ENCODE measurements around the gene PDGFA. TPM values are rescaled to one million over a fixed set of nuclear protein-coding genes. Genes with fewer than 3 reads are reported as not detected.

Gene PDGFA
- total and polyA plus RNA-seq, 2 donors from 2014 or later, result 14.1 to 53.0 TPM

- Histone ChIP-seq H3K36me3 (ENCODE audit: control insufficient read depth in 2 of 3, insufficient read depth in 3 of 3, low read length in 3 of 3) (no peaks in the 10 kb centered on the region), H3K27ac (ENCODE audit: low read depth in 2 of 2, low read length in 2 of 2) (peak overlapping the region in 1 of 2 donors; percentile 32), H3K9ac (ENCODE audit: low read length in 3 of 3) (no peak overlapping the region), H3K27me3 (ENCODE audit: control insufficient read depth, insufficient read depth, low read length) (no peaks in the 10 kb centered on the region), H3K4me1 (ENCODE audit: control insufficient read depth in 2 of 3, insufficient read depth in 2 of 3, low read depth in 1 of 3, low read length in 3 of 3) (peaks cover 0 to 8% (median 0%) of the 10 kb centered on the region in 3 donors), H3K9me3 (ENCODE audit: control insufficient read depth in 2 of 3, insufficient read depth in 1 of 3, low read length in 3 of 3) (peaks cover 0 to 6% (median 0%) of the 10 kb centered on the region in 3 donors), H3K4me3 (ENCODE audit: low read length in 3 of 3) (no peak overlapping the region)
- TF ChIP-seq CTCF (IDR thresholded peaks at IDR 0.05; ENCODE audit: borderline replicate concordance, extremely low read depth, insufficient read depth), result no peak
- DNase-seq, result peak in 1 of 5 donors; percentile 6
- no peak for FAIRE-seq
- intact Hi-C loops (cut with DNase I), result no loop called here
Observed at GRCh38 chr7:472640-472957, 47.0 kb downstream of the PDGFA start.

- H3K36me3 ChIP-seq (ENCODE audit: control insufficient read depth in 2 of 3, insufficient read depth in 3 of 3, low read length in 3 of 3), result no peaks in the 10 kb centered on the region
- H3K27me3 ChIP-seq (ENCODE audit: control insufficient read depth, insufficient read depth, low read length), result no peaks in the 10 kb centered on the region
- peak; percentile 86 to 97 (median 90) for DNase-seq
- H3K9me3 ChIP-seq (ENCODE audit: control insufficient read depth in 2 of 3, insufficient read depth in 1 of 3, low read length in 3 of 3), result peaks cover 0 to 6% (median 0%) of the 10 kb centered on the region in 3 donors
- intact Hi-C loops (cut with DNase I), result no loop called here
- H3K4me3 ChIP-seq (ENCODE audit: low read length in 3 of 3), result no peak overlapping the region
- no peak for TF ChIP-seq CTCF (IDR thresholded peaks at IDR 0.05; ENCODE audit: borderline replicate concordance, extremely low read depth, insufficient read depth)
- no peak for FAIRE-seq
- peak overlapping the region; percentile 64 to 83 for H3K27ac ChIP-seq (ENCODE audit: low read depth in 2 of 2, low read length in 2 of 2)
- H3K4me1 ChIP-seq (ENCODE audit: control insufficient read depth in 2 of 3, insufficient read depth in 2 of 3, low read depth in 1 of 3, low read length in 3 of 3), result peaks cover 0 to 8% (median 0%) of the 10 kb centered on the region in 3 donors
- no peak overlapping the region for H3K9ac ChIP-seq (ENCODE audit: low read length in 3 of 3)
Observed at GRCh38 chr7:471866-472639, 47.6 kb downstream of the PDGFA start.

GRCh38 chr7:471191-471865 lies 48.3 kb downstream of the PDGFA start:
- no peak overlapping the region for H3K4me3 ChIP-seq (ENCODE audit: low read length in 3 of 3)
- H3K27ac ChIP-seq (ENCODE audit: low read depth in 2 of 2, low read length in 2 of 2), result peak overlapping the region; percentile 64 to 83
- H3K4me1 ChIP-seq (ENCODE audit: control insufficient read depth in 2 of 3, insufficient read depth in 2 of 3, low read depth in 1 of 3, low read length in 3 of 3), result peaks cover 0 to 8% (median 0%) of the 10 kb centered on the region in 3 donors
- H3K27me3 ChIP-seq (ENCODE audit: control insufficient read depth, insufficient read depth, low read length), result no peaks in the 10 kb centered on the region
- FAIRE-seq, result no peak
- DNase-seq, result peak in 2 of 5 donors; percentile 45 to 59
- no peaks in the 10 kb centered on the region for H3K36me3 ChIP-seq (ENCODE audit: control insufficient read depth in 2 of 3, insufficient read depth in 3 of 3, low read length in 3 of 3)
- no peak overlapping the region for H3K9ac ChIP-seq (ENCODE audit: low read length in 3 of 3)
- intact Hi-C loops (cut with DNase I), result no loop called here
- no peak for TF ChIP-seq CTCF (IDR thresholded peaks at IDR 0.05; ENCODE audit: borderline replicate concordance, extremely low read depth, insufficient read depth)
- peaks cover 0 to 6% (median 0%) of the 10 kb centered on the region in 3 donors for H3K9me3 ChIP-seq (ENCODE audit: control insufficient read depth in 2 of 3, insufficient read depth in 1 of 3, low read length in 3 of 3)
